ENCODE data around the gene PDE11A.

Gene PDE11A

DNA sequence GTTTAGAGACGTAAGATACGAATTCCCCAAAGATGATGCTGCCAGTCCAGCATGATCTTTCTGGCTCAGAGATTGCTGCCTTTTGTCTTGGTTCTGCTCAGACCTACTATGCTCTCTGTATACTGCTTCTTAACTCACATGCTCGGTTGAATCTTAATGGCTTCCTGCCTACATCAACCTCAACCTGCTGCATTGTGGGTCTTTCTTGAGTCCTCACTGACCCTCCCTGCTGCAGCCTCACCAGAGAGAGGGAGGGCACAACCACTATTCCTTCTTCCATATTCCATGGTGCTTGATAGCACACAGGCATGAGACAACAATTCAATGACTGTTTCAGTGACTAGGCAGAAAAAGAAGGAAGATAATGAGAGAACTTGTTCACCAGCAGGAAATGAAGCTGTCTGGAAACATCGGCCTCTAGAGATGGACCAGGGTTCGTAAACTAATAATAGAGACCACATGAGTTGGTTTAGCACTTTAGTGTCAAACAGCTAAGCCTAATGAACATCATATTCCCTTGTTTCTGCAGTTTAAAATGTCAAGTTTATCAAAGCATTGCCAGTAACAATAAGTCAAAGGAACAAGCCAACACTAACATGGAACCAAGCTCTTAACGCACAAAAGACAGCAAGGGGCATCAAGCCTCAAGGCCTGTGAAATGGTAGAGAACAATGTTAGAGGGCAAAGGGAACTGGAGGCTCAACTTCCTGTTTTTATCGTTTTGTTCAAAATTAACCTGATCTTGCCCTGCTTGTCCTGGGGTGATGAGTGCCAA, 333.9 kb downstream of the PDE11A start:
- Histone ChIP-seq H3K9me2 (replicated peaks; ENCODE audit: insufficient read depth, low read length) (no peaks in the 10 kb centered on the region), H3K4me2 (ENCODE audit: low read depth, low read length, poor library complexity, severe bottlenecking) (no peak overlapping the region), H3K4me3 (ENCODE audit: insufficient read depth, low read length, poor library complexity, severe bottlenecking) (no peak overlapping the region), H2AFZ (ENCODE audit: low read depth, low read length, severe bottlenecking) (no peak overlapping the region), H3K27me3 (ENCODE audit: low read length) (no peaks in the 10 kb centered on the region), H3K36me3 (ENCODE audit: low read length) (no peaks in the 10 kb centered on the region), H3K79me2 (ENCODE audit: insufficient read depth, low read length) (no peaks in the 10 kb centered on the region), H3K9ac (ENCODE audit: low read length) (no peak overlapping the region), H3K27ac (ENCODE audit: low read depth, low read length) (no peak overlapping the region), H4K20me1 (ENCODE audit: low read depth, low read length) (no peaks in the 10 kb centered on the region), H3K9me3 (ENCODE audit: insufficient read depth, low read length) (no peaks in the 10 kb centered on the region), H3F3A (ENCODE audit: insufficient read depth) (no peaks in the 10 kb centered on the region)
- TF ChIP-seq EZH2phosphoT487 (conservative IDR thresholded peaks at IDR 0.05; ENCODE audit: low read length): no peak
- TF ChIP-seq, protein P1, sequence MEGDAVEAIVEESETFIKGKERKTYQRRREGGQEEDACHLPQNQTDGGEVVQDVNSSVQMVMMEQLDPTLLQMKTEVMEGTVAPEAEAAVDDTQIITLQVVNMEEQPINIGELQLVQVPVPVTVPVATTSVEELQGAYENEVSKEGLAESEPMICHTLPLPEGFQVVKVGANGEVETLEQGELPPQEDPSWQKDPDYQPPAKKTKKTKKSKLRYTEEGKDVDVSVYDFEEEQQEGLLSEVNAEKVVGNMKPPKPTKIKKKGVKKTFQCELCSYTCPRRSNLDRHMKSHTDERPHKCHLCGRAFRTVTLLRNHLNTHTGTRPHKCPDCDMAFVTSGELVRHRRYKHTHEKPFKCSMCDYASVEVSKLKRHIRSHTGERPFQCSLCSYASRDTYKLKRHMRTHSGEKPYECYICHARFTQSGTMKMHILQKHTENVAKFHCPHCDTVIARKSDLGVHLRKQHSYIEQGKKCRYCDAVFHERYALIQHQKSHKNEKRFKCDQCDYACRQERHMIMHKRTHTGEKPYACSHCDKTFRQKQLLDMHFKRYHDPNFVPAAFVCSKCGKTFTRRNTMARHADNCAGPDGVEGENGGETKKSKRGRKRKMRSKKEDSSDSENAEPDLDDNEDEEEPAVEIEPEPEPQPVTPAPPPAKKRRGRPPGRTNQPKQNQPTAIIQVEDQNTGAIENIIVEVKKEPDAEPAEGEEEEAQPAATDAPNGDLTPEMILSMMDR (IDR thresholded peaks at IDR 0.05; ENCODE audit: insufficient read depth, low read length, poor library complexity, severe bottlenecking): no peak

DNA sequence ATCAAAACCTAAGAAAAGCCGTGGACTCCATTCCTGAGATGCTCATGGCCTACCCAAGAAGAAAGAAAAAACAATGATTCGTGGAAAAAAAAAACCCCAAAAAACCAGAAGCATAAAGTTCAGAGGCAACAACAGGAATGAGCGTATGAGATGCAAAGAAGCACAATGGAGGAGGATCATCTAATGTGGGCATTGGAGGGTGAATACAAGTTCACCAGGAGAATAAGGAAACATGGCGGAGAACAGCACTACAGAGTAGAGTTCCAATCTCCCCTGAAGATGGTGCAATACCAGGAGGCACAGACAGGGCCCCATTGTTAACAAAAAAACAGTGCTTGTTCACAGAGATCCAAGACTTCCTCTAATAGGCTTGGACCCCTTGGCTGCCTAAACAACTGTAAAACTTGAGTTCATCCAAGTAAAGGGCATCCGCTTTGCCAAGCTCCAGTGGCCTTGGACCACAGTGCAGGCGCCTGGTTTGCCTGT, 337.2 kb downstream of the PDE11A start:
- H3K79me2 ChIP-seq (ENCODE audit: insufficient read depth, low read length): no peaks in the 10 kb centered on the region
- H3K27ac ChIP-seq (ENCODE audit: low read depth, low read length): no peak overlapping the region
- no peaks in the 10 kb centered on the region for H3F3A ChIP-seq (ENCODE audit: insufficient read depth)
- H3K4me2 ChIP-seq (ENCODE audit: low read depth, low read length, poor library complexity, severe bottlenecking): no peak overlapping the region
- H3K27me3 ChIP-seq (ENCODE audit: low read length): no peaks in the 10 kb centered on the region
- H2AFZ ChIP-seq (ENCODE audit: low read depth, low read length, severe bottlenecking): no peak overlapping the region
- no peaks in the 10 kb centered on the region for H3K36me3 ChIP-seq (ENCODE audit: low read length)
- no peaks in the 10 kb centered on the region for H4K20me1 ChIP-seq (ENCODE audit: low read depth, low read length)
- H3K9me3 ChIP-seq (ENCODE audit: insufficient read depth, low read length): no peaks in the 10 kb centered on the region
- H3K9me2 ChIP-seq (replicated peaks; ENCODE audit: insufficient read depth, low read length): no peaks in the 10 kb centered on the region
- no peak overlapping the region for H3K9ac ChIP-seq (ENCODE audit: low read length)
- TF ChIP-seq, protein P1 (IDR thresholded peaks at IDR 0.05; ENCODE audit: insufficient read depth, low read length, poor library complexity, severe bottlenecking): no peak
- no peak for TF ChIP-seq EZH2phosphoT487 (conservative IDR thresholded peaks at IDR 0.05; ENCODE audit: low read length)
- H3K4me3 ChIP-seq (ENCODE audit: insufficient read depth, low read length, poor library complexity, severe bottlenecking): no peak overlapping the region

DNA sequence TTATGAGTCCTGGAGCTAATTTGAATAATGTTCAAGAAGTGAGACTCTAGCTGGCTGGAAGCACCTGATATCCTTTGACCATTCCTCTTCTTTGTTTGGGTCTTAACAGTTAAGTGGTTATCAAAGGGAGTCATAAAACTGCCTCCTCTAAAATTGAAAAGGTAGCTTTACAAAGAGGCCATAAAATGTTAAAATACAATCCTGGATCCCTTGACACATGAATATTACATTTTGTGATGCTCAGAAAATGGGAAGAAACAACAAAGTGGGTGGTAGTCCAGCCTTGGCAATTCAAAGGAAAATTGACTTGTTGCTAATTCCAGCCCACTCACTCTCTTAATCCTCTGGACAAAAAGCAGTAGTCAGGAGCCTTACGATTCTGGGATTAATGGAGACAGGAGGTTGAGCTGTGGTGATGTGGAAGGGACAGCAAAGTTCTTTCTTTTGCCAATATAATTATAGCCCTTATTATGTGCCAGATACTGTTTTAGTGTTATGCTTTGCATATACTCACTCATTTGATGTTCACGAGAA, 339.2 kb downstream of the PDE11A start:
- no peak overlapping the region for H3K27ac ChIP-seq (ENCODE audit: low read depth, low read length)
- H3K9ac ChIP-seq (ENCODE audit: low read length): no peak overlapping the region
- no peaks in the 10 kb centered on the region for H3K36me3 ChIP-seq (ENCODE audit: low read length)
- TF ChIP-seq, protein P1 (IDR thresholded peaks at IDR 0.05; ENCODE audit: insufficient read depth, low read length, poor library complexity, severe bottlenecking): no peak
- TF ChIP-seq EZH2phosphoT487 (conservative IDR thresholded peaks at IDR 0.05; ENCODE audit: low read length): no peak
- H4K20me1 ChIP-seq (ENCODE audit: low read depth, low read length): no peaks in the 10 kb centered on the region
- no peaks in the 10 kb centered on the region for H3K9me3 ChIP-seq (ENCODE audit: insufficient read depth, low read length)
- H3K4me3 ChIP-seq (ENCODE audit: insufficient read depth, low read length, poor library complexity, severe bottlenecking): no peak overlapping the region
- H3F3A ChIP-seq (ENCODE audit: insufficient read depth): no peaks in the 10 kb centered on the region
- no peaks in the 10 kb centered on the region for H3K9me2 ChIP-seq (replicated peaks; ENCODE audit: insufficient read depth, low read length)
- no peaks in the 10 kb centered on the region for H3K79me2 ChIP-seq (ENCODE audit: insufficient read depth, low read length)
- H3K4me2 ChIP-seq (ENCODE audit: low read depth, low read length, poor library complexity, severe bottlenecking): no peak overlapping the region
- no peaks in the 10 kb centered on the region for H3K27me3 ChIP-seq (ENCODE audit: low read length)
- no peak overlapping the region for H2AFZ ChIP-seq (ENCODE audit: low read depth, low read length, severe bottlenecking)

Data from SU-DHL-6 (cell line).